Measurements from ENCODE around the gene SARNP.
"Not testable (repeated sequence)": the region's sequence is repeated elsewhere in the genome, so short reads cannot be mapped to it uniquely, and the experiment has no call there.

The SARNP gene

DNA sequence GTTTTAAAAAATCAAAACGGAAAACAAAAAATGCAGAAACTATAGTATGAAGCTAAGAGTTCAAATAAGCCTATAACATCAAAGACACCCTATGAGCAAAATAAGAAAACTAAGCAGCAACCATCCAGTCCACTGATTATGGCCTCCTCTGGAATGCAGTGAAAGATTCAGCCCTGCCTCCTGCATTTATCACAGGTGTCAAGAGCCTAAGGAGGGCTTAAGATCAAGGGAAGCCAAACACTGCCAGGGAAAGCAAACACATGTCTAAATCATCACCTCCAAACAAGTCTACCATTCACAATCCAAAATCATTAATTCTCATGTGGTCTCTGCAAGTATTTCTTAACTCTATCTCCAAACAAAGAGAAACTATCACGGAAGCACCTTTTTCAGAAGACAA, 28.4 kb downstream of the SARNP start:
- no peak for DNase-seq

- no peak for DNase-seq
Observed at GRCh38 chr12:55788546-55788945, 29.0 kb downstream of the SARNP start.

- no peak for DNase-seq
Observed at GRCh38 chr12:55780685-55781084, 36.8 kb downstream of the SARNP start.

- no peak for DNase-seq
Observed at GRCh38 chr12:55777856-55778255, 39.7 kb downstream of the SARNP start.

- DNase-seq, result no peak
Observed at GRCh38 chr12:55771736-55772135, 45.8 kb downstream of the SARNP start.

DNA sequence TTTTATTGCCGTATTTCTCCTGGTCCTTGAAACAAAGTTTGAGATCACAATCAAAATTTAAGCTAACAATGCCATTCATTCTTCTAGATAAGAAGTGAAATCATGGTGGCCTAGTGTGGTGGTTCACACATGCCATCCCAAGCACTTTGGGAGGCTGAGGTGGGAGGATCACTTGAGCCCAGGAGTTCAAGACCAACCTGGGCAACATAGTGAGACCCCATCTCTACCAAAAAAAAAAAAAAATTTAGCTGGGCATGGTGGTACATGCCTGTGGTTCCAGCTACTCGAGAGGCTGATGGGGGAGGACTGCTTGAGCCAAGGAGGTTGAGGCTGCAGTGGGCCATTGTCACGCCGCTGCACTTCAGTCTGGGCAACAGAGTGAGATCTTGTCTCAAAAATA, 50.4 kb downstream of the SARNP start:
- no peak for DNase-seq

- no peak for DNase-seq
Observed at GRCh38 chr12:55765736-55766290, 51.7 kb downstream of the SARNP start.

DNA sequence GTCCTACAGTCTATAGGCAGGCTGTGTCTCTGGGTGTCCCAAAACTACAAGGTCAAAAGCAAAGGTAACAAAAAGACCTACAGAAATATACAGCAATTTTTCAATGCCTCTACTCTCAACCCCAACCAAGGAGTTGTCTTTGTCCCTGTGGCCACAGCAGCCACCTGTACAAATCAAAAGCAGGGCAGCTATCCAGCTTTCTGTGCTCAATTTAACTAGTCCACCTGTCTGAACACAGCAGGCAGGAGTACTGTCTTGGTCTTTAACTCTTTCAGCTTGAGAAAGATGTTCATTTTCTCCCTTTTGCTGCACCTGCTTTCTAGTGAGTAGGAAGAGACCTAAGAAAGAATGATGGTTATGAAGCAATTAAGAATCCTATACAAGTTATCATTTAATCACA, 54.9 kb downstream of the SARNP start:
- DNase-seq, result no peak

DNA sequence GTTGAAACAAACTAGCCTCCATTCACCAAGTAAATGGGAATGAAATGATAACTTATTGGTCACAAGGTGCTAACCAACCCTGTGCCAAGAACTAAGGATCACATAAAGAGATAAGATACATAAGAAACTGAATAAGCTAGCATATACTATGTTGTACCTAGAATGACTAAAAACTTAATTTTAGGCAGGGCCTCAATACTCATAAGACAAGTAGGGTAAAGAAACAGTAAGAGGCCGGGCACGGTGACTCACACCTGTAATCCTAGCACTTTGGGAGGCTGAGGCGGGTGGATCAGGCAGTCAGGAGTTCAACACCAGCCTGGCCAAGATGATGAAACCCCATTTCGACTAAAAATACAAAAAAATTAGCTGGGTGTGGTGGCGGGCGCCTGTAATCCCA, 56.9 kb downstream of the SARNP start:
- DNase-seq, result no peak

- not testable (repeated sequence) for DNase-seq
Observed at GRCh38 chr12:55758575-55758974, 58.9 kb downstream of the SARNP start.

GRCh38 chr12:55757701-55758100, 59.8 kb downstream of the SARNP start:
- no peak for DNase-seq

- no peak for DNase-seq
Observed at GRCh38 chr12:55755246-55755645, 62.3 kb downstream of the SARNP start.

GRCh38 chr12:55748230-55748993, 69.1 kb downstream of the SARNP start:
- no peak for DNase-seq

GRCh38 chr12:55746913-55747231, 70.7 kb downstream of the SARNP start:
- no peak for DNase-seq

DNA sequence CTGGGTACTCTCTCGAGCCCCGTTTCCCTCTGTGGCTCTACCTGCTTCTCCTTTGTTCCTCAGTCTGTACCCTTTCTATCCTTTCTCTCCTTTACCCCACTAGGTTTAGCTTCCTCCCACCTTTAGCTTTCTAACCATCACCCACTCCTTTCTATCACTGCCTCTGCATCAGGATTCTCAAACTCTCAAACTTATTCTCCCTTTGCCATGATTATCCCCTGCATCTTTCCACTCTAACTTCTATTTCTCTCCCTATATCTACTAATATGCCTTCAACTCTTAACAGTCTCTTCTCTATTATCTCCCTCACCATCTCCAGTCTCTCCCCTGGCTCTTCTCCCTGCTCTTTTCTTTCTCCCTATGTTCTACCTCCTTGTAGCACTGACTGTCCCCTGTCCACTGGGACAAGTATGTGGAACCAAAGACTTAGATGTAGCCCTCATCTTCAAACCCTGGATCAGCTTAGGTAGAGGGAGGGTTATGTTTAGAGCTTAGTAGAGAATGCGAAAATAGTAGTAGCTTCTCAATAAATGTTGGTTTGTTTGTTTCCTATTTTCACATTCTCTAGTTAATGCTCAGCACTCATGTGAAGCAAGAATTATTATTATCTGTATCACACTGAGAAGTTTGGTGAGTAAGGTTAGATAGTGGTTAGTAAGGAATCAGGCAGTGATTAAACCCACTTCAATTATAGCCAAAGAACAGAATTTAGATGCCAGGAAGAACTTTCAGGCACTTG, 71.2 kb downstream of the SARNP start:
- no peak for DNase-seq

GRCh38 chr12:55745361-55746173, 72.0 kb downstream of the SARNP start:
- DNase-seq, result no peak

DNA sequence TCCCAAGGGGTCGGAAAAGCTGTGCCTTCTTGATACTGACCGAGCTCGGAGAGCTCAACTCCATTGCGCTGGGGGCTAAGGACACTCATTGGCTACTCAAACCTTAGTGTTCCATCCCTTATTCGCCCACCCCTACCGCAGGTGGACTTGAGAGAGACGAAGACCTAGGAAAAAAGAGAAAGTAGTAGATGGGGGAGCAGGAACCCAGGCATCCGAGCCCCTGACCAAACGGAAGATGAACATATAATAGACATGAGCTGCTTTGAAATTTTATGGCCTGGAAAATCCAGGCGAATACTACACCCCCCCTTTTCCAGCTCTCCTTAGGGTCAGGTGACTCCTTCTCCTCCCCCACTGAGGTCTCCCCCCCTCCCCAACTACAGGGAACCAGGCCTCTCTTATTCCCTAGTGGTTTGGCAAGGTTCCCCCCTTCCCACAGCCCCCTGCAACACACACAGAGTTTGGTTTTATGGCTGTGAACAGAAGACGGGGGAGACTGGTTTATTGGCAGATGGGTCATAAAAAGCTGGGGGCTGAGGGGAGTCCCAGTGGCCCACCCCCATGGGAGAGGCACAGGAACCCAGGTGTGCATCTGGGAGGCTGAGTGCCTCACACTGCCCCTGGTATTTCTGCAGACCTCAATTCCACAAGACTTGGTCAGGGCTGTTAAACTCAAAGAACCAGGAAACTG, 73.0 kb downstream of the SARNP start:
- no peak for DNase-seq

GRCh38 chr12:55743406-55744339, 73.9 kb downstream of the SARNP start:
- DNase-seq, result peak; percentile 34

DNA sequence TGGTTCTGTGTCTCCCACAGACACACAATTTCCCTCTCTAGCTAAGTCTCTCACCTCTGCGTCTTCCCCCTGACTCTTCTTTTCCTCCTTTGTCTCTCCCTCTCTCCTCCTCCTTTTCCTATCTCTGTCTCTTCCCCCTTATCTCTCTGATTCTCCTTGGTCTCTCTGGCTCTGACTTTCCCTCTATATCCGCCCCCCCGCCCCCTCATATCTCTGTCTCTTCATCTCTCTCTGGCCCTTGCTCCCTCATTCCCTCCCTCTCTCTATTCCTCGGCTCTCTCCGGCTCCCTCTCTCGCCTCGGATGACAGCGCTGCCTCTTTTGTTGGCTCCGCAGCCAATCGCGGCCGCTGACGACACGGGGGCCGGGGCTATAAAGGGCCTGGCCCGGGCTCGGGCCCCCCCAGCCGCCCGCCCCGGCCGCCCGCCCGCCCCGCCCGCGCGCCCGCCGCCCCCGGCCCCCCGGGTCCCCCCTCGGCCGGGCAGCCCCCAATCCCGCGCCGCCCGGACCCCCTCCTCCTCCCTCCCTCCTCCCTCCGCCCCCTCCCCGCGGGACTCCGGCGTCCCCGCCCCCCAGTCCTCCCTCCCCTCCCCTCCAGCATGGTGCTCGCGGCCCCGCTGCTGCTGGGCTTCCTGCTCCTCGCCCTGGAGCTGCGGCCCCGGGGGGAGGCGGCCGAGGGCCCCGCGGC, 74.7 kb downstream of the SARNP start, which contains the start of gene GDF11:
Gene GDF11 (plus strand): TSS at position 404 of the 687 bp plus-strand sequence. CDS start 195 bp downstream, at position 599.
- DNase-seq, result peak; percentile 72

- DNase-seq, result no peak
Observed at GRCh38 chr12:55741931-55742680, 75.4 kb downstream of the SARNP start.

All from stimulated activated CD4-positive, alpha-beta T cell treated with anti-CD3 and anti-CD28 coated beads, Interleukin-12 subunit alpha, Interleukin-12 subunit beta, amount 100 ng/mL, for 4 hours (primary cell).